ENCODE results near the gene CRYM.
"Not testable (repeated sequence)": the region's sequence is repeated elsewhere in the genome, so short reads cannot be mapped to it uniquely, and the experiment has no call there.

Gene CRYM

DNA sequence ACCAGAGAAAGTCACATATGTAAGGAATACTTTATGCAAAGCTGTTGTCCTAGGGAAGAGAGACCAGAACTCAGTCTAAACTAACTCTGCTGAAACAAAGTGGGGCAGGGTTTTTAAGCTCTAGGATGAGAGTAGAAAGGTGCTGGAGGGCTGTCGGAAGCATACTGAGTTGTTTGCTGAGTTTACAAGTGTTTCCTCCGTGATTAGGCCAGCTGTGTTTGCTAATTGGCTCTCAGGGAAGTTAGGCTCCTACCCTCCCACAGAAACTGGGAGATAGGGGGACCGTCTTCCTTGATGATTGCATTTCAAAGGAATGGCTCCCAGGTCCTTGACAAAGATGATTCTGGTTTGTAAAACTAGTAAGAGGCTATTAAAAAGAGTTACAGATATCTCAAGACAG is 24.4 kb upstream of the CRYM start:
- no peak overlapping the region for H3K9ac ChIP-seq (ENCODE audit: low read length in 2 of 2)

GRCh38 chr16:21301895-21302291 is 23.8 kb upstream of the CRYM start:
- no peaks in the 10 kb centered on the region for H3K9me3 ChIP-seq (ENCODE audit: control insufficient read depth in 2 of 2, low read length in 2 of 2)
- H3K27ac ChIP-seq (ENCODE audit: low read length), result no peak overlapping the region
- H3K9ac ChIP-seq (ENCODE audit: low read length in 2 of 2), result peak overlapping the region in 1 of 2 donors; percentile 43

More for the DNA sequence above, 24.4 kb upstream of the CRYM start:
- no peak overlapping the region for H3K27ac ChIP-seq (ENCODE audit: low read length)
- H3K4me3 ChIP-seq (ENCODE audit: low read length in 2 of 2), result no peak overlapping the region
- no peaks in the 10 kb centered on the region for H3K36me3 ChIP-seq (ENCODE audit: control insufficient read depth in 2 of 2, insufficient read depth in 2 of 2, low read length in 2 of 2)
- H3K4me1 ChIP-seq (ENCODE audit: control insufficient read depth, insufficient read depth, low read length), result peaks cover 7% of the 10 kb centered on the region
- no peaks in the 10 kb centered on the region for H3K27me3 ChIP-seq (ENCODE audit: control insufficient read depth in 1 of 2, insufficient read depth in 2 of 2, low read length in 2 of 2)
- no peaks in the 10 kb centered on the region for H3K9me3 ChIP-seq (ENCODE audit: control insufficient read depth in 2 of 2, low read length in 2 of 2)

GRCh38 chr16:21301168-21301894 is 23.2 kb upstream of the CRYM start:
- H3K9ac ChIP-seq (ENCODE audit: low read length in 2 of 2), result peak overlapping the region; percentile 43 to 68
- no peaks in the 10 kb centered on the region for H3K36me3 ChIP-seq (ENCODE audit: control insufficient read depth in 2 of 2, insufficient read depth in 2 of 2, low read length in 2 of 2)
- peak overlapping the region; percentile 31 for H3K27ac ChIP-seq (ENCODE audit: low read length)
- no peaks in the 10 kb centered on the region for H3K9me3 ChIP-seq (ENCODE audit: control insufficient read depth in 2 of 2, low read length in 2 of 2)
- peak overlapping the region; percentile 69 to 80 for H3K4me3 ChIP-seq (ENCODE audit: low read length in 2 of 2)
- peaks cover 7% of the 10 kb centered on the region for H3K4me1 ChIP-seq (ENCODE audit: control insufficient read depth, insufficient read depth, low read length)
- no peaks in the 10 kb centered on the region for H3K27me3 ChIP-seq (ENCODE audit: control insufficient read depth in 1 of 2, insufficient read depth in 2 of 2, low read length in 2 of 2)

More at GRCh38 chr16:21301895-21302291, 23.8 kb upstream of the CRYM start:
- H3K4me3 ChIP-seq (ENCODE audit: low read length in 2 of 2), result peak overlapping the region; percentile 69 to 80
- no peaks in the 10 kb centered on the region for H3K36me3 ChIP-seq (ENCODE audit: control insufficient read depth in 2 of 2, insufficient read depth in 2 of 2, low read length in 2 of 2)
- peaks cover 7% of the 10 kb centered on the region for H3K4me1 ChIP-seq (ENCODE audit: control insufficient read depth, insufficient read depth, low read length)
- H3K27me3 ChIP-seq (ENCODE audit: control insufficient read depth in 1 of 2, insufficient read depth in 2 of 2, low read length in 2 of 2), result no peaks in the 10 kb centered on the region

DNA sequence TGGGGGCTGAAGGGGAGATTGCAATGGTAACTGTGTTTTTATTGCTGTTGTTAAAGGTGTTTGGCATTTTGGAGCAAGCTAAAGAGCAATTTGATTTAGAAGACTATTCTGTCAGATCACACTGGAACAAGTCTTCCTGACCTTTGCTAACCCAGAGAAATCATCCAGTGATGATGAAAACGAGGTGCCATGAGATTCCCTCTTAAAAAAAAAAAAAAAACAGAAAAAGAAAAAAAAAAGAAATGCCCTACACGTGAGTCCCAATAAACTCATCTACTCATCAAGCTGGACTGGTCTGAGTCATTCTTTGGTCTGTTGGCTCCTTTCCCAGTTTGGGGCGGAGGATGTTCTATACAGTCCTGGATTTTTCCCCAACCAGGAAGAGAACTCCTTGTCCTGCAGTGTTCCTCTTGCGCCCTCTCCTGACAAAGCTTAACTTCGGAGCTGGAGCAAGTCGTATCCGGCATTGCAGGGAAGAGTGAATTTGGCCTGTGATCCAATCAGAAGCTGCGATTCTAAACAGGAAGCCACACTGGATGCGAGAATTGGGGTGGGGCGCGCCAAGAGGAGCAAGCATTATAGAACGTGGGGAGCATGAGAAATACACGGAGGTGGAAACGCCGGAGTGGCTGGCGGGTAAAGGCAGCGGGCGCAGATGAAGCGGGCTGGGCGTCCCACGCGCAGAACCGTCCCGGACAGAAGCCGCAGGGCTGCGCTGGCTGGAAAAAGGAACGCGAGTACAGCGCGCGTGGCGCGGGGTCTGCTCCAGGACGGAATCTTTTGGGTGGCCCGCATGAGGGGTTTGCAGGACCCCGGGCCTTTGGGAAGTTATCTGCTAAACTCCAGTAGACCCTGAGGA is 22.4 kb upstream of the CRYM start:
- Histone ChIP-seq H3K4me1 (ENCODE audit: control insufficient read depth, insufficient read depth, low read length) (peaks cover 7% of the 10 kb centered on the region), H3K27ac (ENCODE audit: low read length) (peak overlapping the region; percentile 31), H3K9ac (ENCODE audit: low read length in 2 of 2) (peak overlapping the region in 1 of 2 donors; percentile 68), H3K27me3 (ENCODE audit: control insufficient read depth in 1 of 2, insufficient read depth in 2 of 2, low read length in 2 of 2) (no peaks in the 10 kb centered on the region), H3K4me3 (ENCODE audit: low read length in 2 of 2) (peak overlapping the region; percentile 69 to 80), H3K9me3 (ENCODE audit: control insufficient read depth in 2 of 2, low read length in 2 of 2) (no peaks in the 10 kb centered on the region), H3K36me3 (ENCODE audit: control insufficient read depth in 2 of 2, insufficient read depth in 2 of 2, low read length in 2 of 2) (no peaks in the 10 kb centered on the region)

DNA sequence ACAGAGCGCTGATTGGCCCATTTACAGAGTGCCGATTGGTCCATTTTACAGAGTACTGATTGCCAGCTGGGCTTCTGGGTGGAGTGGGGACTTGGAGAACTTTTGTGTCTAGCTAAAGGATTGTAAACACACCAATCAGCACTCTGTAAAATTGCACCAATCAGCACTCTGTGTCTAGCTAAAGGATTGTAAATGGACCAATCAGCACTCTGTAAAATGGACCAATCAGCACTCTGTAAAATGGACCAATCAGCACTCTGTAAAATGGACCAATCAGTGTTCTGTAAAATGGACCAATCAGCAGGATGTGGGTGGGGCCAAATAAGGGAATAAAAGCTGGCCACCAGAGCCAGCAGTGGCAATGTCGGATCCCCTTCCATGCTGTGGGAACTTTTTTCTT is 11.7 kb upstream of the CRYM start:
- not testable (repeated sequence) for H3K9ac ChIP-seq (ENCODE audit: low read length in 2 of 2); H3K4me1 ChIP-seq (ENCODE audit: control insufficient read depth, insufficient read depth, low read length); H3K36me3 ChIP-seq (ENCODE audit: control insufficient read depth in 2 of 2, insufficient read depth in 2 of 2, low read length in 2 of 2); H3K4me3 ChIP-seq (ENCODE audit: low read length in 2 of 2); H3K27ac ChIP-seq (ENCODE audit: low read length); H3K9me3 ChIP-seq (ENCODE audit: control insufficient read depth in 2 of 2, low read length in 2 of 2)
- H3K27me3 ChIP-seq (ENCODE audit: control insufficient read depth in 1 of 2, insufficient read depth in 2 of 2, low read length in 2 of 2), result peaks cover 3 to 19% of the 10 kb centered on the region in 2 donors

GRCh38 chr16:21285314-21285713 is 7.2 kb upstream of the CRYM start:
- H3K27ac ChIP-seq (ENCODE audit: low read length), result no peak overlapping the region
- peaks cover 3 to 22% of the 10 kb centered on the region in 2 donors for H3K27me3 ChIP-seq (ENCODE audit: control insufficient read depth in 1 of 2, insufficient read depth in 2 of 2, low read length in 2 of 2)
- no peaks in the 10 kb centered on the region for H3K36me3 ChIP-seq (ENCODE audit: control insufficient read depth in 2 of 2, insufficient read depth in 2 of 2, low read length in 2 of 2)
- no peaks in the 10 kb centered on the region for H3K4me1 ChIP-seq (ENCODE audit: control insufficient read depth, insufficient read depth, low read length)
- H3K9ac ChIP-seq (ENCODE audit: low read length in 2 of 2), result no peak overlapping the region
- no peak overlapping the region for H3K4me3 ChIP-seq (ENCODE audit: low read length in 2 of 2)
- peaks cover 0 to 5% of the 10 kb centered on the region in 2 donors for H3K9me3 ChIP-seq (ENCODE audit: control insufficient read depth in 2 of 2, low read length in 2 of 2)

DNA sequence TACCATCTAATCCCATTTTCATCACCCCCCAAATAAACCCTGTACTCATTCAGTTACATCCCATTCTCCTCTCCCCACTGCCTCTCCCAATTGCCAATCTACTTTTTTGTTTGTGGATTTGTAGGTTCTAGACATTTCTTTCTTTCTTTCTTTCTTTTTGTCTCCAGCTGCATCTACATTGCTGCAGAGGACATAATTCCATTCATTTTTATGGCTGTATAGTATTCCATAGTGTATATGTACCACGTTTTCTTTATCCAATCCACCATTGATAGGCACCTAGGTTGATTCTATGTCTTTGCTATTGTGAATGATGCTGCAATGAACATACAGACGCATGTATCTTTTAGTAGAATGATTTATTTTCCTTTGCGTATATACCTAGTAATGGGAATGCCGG is 6.3 kb upstream of the CRYM start:
- Histone ChIP-seq H3K4me3 (ENCODE audit: low read length in 2 of 2) (no peak overlapping the region), H3K9me3 (ENCODE audit: control insufficient read depth in 2 of 2, low read length in 2 of 2) (peaks cover 0 to 2% of the 10 kb centered on the region in 2 donors), H3K9ac (ENCODE audit: low read length in 2 of 2) (no peak overlapping the region), H3K36me3 (ENCODE audit: control insufficient read depth in 2 of 2, insufficient read depth in 2 of 2, low read length in 2 of 2) (no peaks in the 10 kb centered on the region), H3K4me1 (ENCODE audit: control insufficient read depth, insufficient read depth, low read length) (no peaks in the 10 kb centered on the region), H3K27me3 (ENCODE audit: control insufficient read depth in 1 of 2, insufficient read depth in 2 of 2, low read length in 2 of 2) (peaks cover 0 to 22% of the 10 kb centered on the region in 2 donors), H3K27ac (ENCODE audit: low read length) (no peak overlapping the region)

DNA sequence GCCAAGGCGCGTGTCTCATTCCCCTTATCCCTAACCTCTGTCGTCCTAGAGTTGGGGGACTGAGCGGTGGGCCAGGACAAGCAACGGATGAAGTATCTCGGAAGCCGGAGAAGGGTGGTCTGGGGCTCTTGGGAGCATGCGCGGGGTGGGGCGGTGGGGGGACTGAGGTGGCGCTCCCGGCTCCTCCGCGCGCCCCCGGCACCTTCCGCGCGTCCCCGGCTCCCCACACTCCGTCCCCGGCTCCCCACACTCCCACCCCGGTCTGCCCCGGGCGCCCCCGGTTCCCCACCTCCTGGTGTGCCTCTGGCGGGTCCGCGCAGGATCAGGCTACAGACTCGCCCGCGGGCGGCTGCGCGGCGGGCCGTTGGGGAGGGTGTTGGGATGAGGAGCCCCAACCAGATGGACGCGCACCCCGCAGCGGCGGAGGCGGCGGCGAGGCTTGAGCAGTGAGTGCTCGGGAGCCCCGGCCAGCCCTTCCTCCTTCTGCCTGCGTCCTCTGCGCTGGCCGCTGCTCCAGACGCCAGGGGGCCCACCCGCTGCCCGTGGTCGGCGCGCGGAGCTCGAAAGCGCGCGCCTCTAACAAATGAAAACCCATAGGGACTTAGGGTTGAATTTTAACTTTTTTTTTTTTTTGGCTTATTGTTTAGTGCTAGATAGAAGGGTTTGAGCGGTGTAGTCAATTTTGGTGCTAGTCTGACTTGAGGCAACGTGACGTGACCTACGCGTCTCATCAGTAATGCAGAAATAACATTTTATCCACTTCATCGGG is 5.6 kb upstream of the CRYM start:
- no peaks in the 10 kb centered on the region for H3K4me1 ChIP-seq (ENCODE audit: control insufficient read depth, insufficient read depth, low read length)
- H3K9me3 ChIP-seq (ENCODE audit: control insufficient read depth in 2 of 2, low read length in 2 of 2), result no peaks in the 10 kb centered on the region
- H3K27ac ChIP-seq (ENCODE audit: low read length), result no peak overlapping the region
- H3K27me3 ChIP-seq (ENCODE audit: control insufficient read depth in 1 of 2, insufficient read depth in 2 of 2, low read length in 2 of 2), result peaks cover 0 to 22% of the 10 kb centered on the region in 2 donors
- H3K9ac ChIP-seq (ENCODE audit: low read length in 2 of 2), result no peak overlapping the region
- H3K4me3 ChIP-seq (ENCODE audit: low read length in 2 of 2), result peak overlapping the region; percentile 31 to 40
- H3K36me3 ChIP-seq (ENCODE audit: control insufficient read depth in 2 of 2, insufficient read depth in 2 of 2, low read length in 2 of 2), result no peaks in the 10 kb centered on the region

- Histone ChIP-seq H3K27me3 (ENCODE audit: control insufficient read depth in 1 of 2, insufficient read depth in 2 of 2, low read length in 2 of 2) (peaks cover 11 to 27% of the 10 kb centered on the region in 2 donors), H3K9ac (ENCODE audit: low read length in 2 of 2) (no peak overlapping the region), H3K27ac (ENCODE audit: low read length) (no peak overlapping the region), H3K4me1 (ENCODE audit: control insufficient read depth, insufficient read depth, low read length) (peaks cover 6% of the 10 kb centered on the region), H3K9me3 (ENCODE audit: control insufficient read depth in 2 of 2, low read length in 2 of 2) (no peaks in the 10 kb centered on the region), H3K36me3 (ENCODE audit: control insufficient read depth in 2 of 2, insufficient read depth in 2 of 2, low read length in 2 of 2) (no peaks in the 10 kb centered on the region), H3K4me3 (ENCODE audit: low read length in 2 of 2) (no peak overlapping the region)
Observed at GRCh38 chr16:21281698-21282389, 3.8 kb upstream of the CRYM start.

- no peak overlapping the region for H3K9ac ChIP-seq (ENCODE audit: low read length in 2 of 2)
- peaks cover 23 to 33% of the 10 kb centered on the region in 2 donors for H3K27me3 ChIP-seq (ENCODE audit: control insufficient read depth in 1 of 2, insufficient read depth in 2 of 2, low read length in 2 of 2)
- H3K27ac ChIP-seq (ENCODE audit: low read length), result no peak overlapping the region
- H3K4me3 ChIP-seq (ENCODE audit: low read length in 2 of 2), result no peak overlapping the region
- H3K9me3 ChIP-seq (ENCODE audit: control insufficient read depth in 2 of 2, low read length in 2 of 2), result no peaks in the 10 kb centered on the region
- no peaks in the 10 kb centered on the region for H3K36me3 ChIP-seq (ENCODE audit: control insufficient read depth in 2 of 2, insufficient read depth in 2 of 2, low read length in 2 of 2)
- peaks cover 6% of the 10 kb centered on the region for H3K4me1 ChIP-seq (ENCODE audit: control insufficient read depth, insufficient read depth, low read length)
Observed at GRCh38 chr16:21279501-21279900, 1.4 kb upstream of the CRYM start.
